Transverse colon (tissue), 4 donors: ENCODE measurements around the gene ACTBL2.

Source experiments
- CTCF ChIP-seq, 5 experiments: fragments of 200-600 bp in 3 of 5; fragments of 450-650 bp in 2 of 5; sonication (generic) in 3 of 5; IDR thresholded peaks; 1 replicate in 2 of 5; 2 replicates in 3 of 5; pipeline ENCODE4 v1.5.1; 2016 to 2017; ENCODE audit warnings: antibody characterized with exemption in 5 of 5, inconsistent platforms in 3 of 5, mild to moderate bottlenecking in 2 of 5, moderate library complexity in 1 of 5
- EP300 ChIP-seq: sonication (generic); formaldehyde crosslinking; IDR thresholded peaks from one replicate; pipeline ENCODE4 v1.6.1; 2017; ENCODE audit warnings: antibody characterized with exemption, low read depth
- POLR2A ChIP-seq: fragments of 450-650 bp; IDR thresholded peaks from one replicate; pipeline ENCODE4 v1.6.1; 2016; ENCODE audit warnings: antibody characterized with exemption, mild to moderate bottlenecking, moderate library complexity
- POLR2AphosphoS5 ChIP-seq, 3 donors: sonication (generic); formaldehyde crosslinking; IDR thresholded peaks; one replicate each; pipeline ENCODE4 v1.6.1; 2016; ENCODE audit warnings: antibody characterized with exemption in 3 of 3

GRCh38 chr5:57524348-57525060, 41.9 kb upstream of the ACTBL2 start:
- no peak for TF ChIP-seq POLR2A
- no peak for TF ChIP-seq POLR2AphosphoS5 (IDR thresholded peaks at IDR 0.05)
- no peak for TF ChIP-seq CTCF (IDR thresholded peaks at IDR 0.05)
- no peak for TF ChIP-seq EP300
